SU-DHL-6 (cell line): ENCODE measurements around the gene ZNF525.
"Not testable (repeated sequence)": the region's sequence is repeated elsewhere in the genome, so short reads cannot be mapped to it uniquely, and the experiment has no call there.

Experiments used
- H2AFZ ChIP-seq: fragments of 200-600 bp; sonication (generic); 2 replicates; pipeline ENCODE4 v1.6.1; 2014; ENCODE audit warnings: low read depth, mild to moderate bottlenecking, moderate library complexity, mixed read lengths, antibody characterized with exemption, low read length; ENCODE audit not compliant: severe bottlenecking
- H3F3A ChIP-seq: fragments of 200-600 bp; shearing (Covaris generic); 2 replicates; pipeline ENCODE4 v1.6.0; 2016; ENCODE audit warnings: antibody characterized with exemption, mild to moderate bottlenecking; ENCODE audit not compliant: insufficient read depth
- H3K27ac ChIP-seq: fragments of 200-600 bp; sonication (generic); 2 replicates; pipeline ENCODE4 v1.5.1; 2016; ENCODE audit warnings: low read depth, mild to moderate bottlenecking, low read length, moderate library complexity, mixed read lengths
- H3K27me3 ChIP-seq: fragments of 200-600 bp; sonication (generic), shearing (Covaris generic); 2 replicates; pipeline ENCODE4 v1.6.0; 2014; ENCODE audit warnings: mild to moderate bottlenecking, low read length
- H3K36me3 ChIP-seq: fragments of 200-600 bp; sonication (generic); 2 replicates; pipeline ENCODE4 v1.6.1; 2014; ENCODE audit warnings: mild to moderate bottlenecking, low read length, mixed read lengths
- H3K4me2 ChIP-seq: fragments of 300-600, 200-600 bp; shearing (Covaris generic), sonication (generic); 2 replicates; pipeline ENCODE4 v1.6.0; 2014; ENCODE audit warnings: low read length, low read depth, mild to moderate bottlenecking; ENCODE audit not compliant: poor library complexity, severe bottlenecking
- H3K4me3 ChIP-seq: fragments of 200-600 bp; sonication (generic); 2 replicates; pipeline ENCODE4 v1.5.1; 2014; ENCODE audit warnings: antibody characterized with exemption, low read length, mild to moderate bottlenecking, mixed read lengths; ENCODE audit not compliant: insufficient read depth, poor library complexity, severe bottlenecking
- H3K79me2 ChIP-seq: fragments of 200-600 bp; sonication (generic); 2 replicates; pipeline ENCODE4 v1.6.1; 2014; ENCODE audit warnings: mild to moderate bottlenecking, low read length, moderate library complexity; ENCODE audit not compliant: insufficient read depth
- H3K9ac ChIP-seq: fragments of 200-600 bp; sonication (generic); 2 replicates; pipeline ENCODE4 v1.7.0; 2014; ENCODE audit warnings: mild to moderate bottlenecking, low read length
- H3K9me2 ChIP-seq: fragments of 200-600 bp; sonication (generic); replicated peaks from 2 replicates; pipeline ENCODE4 v1.6.1; 2014; ENCODE audit warnings: low read length; ENCODE audit not compliant: insufficient read depth
- H3K9me3 ChIP-seq: fragments of 200-600 bp; sonication (generic); 2 replicates; pipeline ENCODE4 v1.6.1; 2014; ENCODE audit warnings: low read length, mixed read lengths; ENCODE audit not compliant: insufficient read depth
- H4K20me1 ChIP-seq: fragments of 200-600 bp; sonication (generic); 2 replicates; pipeline ENCODE4 v1.6.1; 2014; ENCODE audit warnings: low read depth, mild to moderate bottlenecking, antibody characterized with exemption, low read length, moderate library complexity, mixed read lengths
- EZH2phosphoT487 ChIP-seq: fragments of 200-600 bp; sonication (generic), shearing (Covaris generic); conservative IDR thresholded peaks from 2 replicates; pipeline ENCODE4 v1.6.1; 2018; ENCODE audit warnings: mild to moderate bottlenecking, antibody characterized with exemption, low read length, moderate library complexity, mixed read lengths
- TF ChIP-seq, protein P1 (sequence below): fragments of 200-600 bp; sonication (generic); IDR thresholded peaks from one replicate; pipeline ENCODE4 v1.5.1; 2017; ENCODE audit warnings: antibody characterized with exemption, mild to moderate bottlenecking, low read length, moderate library complexity; ENCODE audit not compliant: insufficient read depth, poor library complexity, severe bottlenecking

Gene ZNF525

DNA sequence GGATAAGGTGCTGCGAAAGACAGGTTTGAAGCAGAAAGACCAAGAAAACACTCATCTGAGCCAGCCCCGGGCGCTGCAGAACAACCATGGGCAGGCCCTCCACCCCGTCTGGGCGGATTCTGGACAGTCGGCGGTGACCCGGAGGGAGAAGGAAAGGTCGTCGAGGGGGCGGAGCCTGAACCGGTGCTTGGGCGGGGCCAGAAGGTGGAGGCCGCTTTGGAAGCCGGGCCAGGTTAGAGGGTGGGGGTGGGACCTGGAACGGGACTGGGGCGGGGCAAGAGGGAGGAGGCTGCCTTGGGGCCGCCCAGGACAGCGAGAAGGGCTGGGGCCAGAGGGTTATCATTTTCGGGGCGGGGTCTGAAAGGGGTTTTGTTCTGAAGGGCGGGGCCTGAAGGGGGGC, 24.5 kb downstream of the ZNF525 start:
- Histone ChIP-seq H3F3A (no peaks in the 10 kb centered on the region), H3K4me2 (no peak overlapping the region), H3K9me2 (no peaks in the 10 kb centered on the region), H4K20me1 (no peaks in the 10 kb centered on the region), H3K4me3 (no peak overlapping the region), H3K36me3 (peaks cover 17% of the 10 kb centered on the region), H3K27me3 (no peaks in the 10 kb centered on the region), H3K9me3 (peaks cover 26% of the 10 kb centered on the region; the same call in 1 of the 2 replicates), H3K9ac (no peak overlapping the region), H3K79me2 (no peaks in the 10 kb centered on the region), H3K27ac (no peak overlapping the region), H2AFZ (no peak overlapping the region)
- no peak for TF ChIP-seq EZH2phosphoT487
- TF ChIP-seq, protein P1, sequence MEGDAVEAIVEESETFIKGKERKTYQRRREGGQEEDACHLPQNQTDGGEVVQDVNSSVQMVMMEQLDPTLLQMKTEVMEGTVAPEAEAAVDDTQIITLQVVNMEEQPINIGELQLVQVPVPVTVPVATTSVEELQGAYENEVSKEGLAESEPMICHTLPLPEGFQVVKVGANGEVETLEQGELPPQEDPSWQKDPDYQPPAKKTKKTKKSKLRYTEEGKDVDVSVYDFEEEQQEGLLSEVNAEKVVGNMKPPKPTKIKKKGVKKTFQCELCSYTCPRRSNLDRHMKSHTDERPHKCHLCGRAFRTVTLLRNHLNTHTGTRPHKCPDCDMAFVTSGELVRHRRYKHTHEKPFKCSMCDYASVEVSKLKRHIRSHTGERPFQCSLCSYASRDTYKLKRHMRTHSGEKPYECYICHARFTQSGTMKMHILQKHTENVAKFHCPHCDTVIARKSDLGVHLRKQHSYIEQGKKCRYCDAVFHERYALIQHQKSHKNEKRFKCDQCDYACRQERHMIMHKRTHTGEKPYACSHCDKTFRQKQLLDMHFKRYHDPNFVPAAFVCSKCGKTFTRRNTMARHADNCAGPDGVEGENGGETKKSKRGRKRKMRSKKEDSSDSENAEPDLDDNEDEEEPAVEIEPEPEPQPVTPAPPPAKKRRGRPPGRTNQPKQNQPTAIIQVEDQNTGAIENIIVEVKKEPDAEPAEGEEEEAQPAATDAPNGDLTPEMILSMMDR, result no peak

DNA sequence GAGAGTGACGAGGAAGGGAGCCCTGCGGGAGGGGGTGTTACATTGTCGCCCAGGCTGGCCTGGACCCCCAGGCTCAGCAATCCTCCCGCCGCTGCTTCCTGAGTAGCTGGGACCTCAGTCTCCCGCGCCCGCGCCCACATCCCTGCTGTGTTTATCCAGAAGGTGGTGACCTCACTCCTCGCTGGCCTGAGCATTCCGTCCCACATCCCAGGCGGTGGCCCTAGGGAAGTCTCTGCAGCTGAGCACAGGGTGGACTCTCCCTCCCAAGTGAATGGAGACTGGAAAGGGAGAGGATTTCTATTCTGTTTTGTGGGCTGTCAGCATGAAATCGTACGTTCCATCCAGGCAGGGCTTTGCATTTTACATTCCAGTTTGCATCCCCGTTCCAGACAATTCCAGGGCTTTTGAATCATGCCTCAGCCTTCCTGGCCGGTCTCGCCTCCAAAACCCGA, 29.0 kb downstream of the ZNF525 start:
- TF ChIP-seq, protein P1, result no peak
- no peak for TF ChIP-seq EZH2phosphoT487
- Histone ChIP-seq H3K36me3 (peaks cover 9% of the 10 kb centered on the region; the same call in 1 of the 2 replicates), H4K20me1 (no peaks in the 10 kb centered on the region), H3K9me3 (peaks cover 10% of the 10 kb centered on the region; the same call in 1 of the 2 replicates), H3K4me3 (no peak overlapping the region), H3F3A (no peaks in the 10 kb centered on the region), H3K27ac (no peak overlapping the region), H3K27me3 (no peaks in the 10 kb centered on the region), H3K79me2 (peaks cover 20% of the 10 kb centered on the region; the same call in 1 of the 2 replicates), H3K9ac (peak overlapping the region; percentile 83; the same call in 1 of the 2 replicates), H2AFZ (peak overlapping the region; percentile 22), H3K4me2 (peak overlapping the region; percentile 33), H3K9me2 (no peaks in the 10 kb centered on the region)

DNA sequence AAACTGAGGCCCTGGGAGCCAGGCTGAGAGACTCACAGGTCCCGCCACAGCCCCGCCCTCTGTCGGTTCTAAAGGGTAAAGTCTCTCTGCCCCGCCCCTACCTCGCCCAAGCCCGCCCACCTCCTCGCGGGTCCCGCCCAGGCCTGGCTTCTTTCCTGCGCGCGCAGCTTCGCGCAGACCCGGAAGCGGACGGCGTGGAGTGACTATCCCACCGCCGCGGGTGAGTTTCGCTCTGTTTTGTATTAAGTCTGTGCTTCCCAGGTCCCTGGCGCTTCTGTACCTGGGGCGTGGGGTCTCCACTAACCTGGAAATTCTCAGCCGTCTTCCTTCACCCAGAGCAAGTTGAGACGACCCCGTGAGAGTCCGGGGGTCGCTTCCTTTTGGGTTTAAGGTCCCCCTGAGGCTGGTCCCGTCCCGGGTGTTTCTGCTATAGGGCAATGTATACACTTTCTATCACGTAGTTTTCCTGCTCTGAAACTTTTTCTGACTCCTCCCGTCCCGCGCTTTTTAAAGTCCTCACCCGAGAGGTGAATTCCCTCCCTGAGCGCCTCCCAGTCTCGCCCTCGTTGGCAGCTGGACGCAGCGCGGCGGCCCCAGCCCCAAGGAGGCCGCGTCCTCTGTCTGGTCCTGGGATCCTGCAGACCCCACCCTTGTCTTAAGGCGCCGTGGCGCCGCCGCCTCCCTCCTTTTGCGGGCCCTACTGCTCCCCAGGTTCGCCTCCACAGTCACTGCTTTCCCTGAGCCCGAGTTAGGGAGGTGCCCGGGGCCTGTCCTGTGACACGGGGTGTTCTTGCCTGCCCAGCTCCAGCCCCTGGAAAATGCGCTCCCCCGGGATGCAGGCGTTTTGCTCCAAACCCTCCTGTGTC, 29.7 kb downstream of the ZNF525 start, which contains the start of gene ZNF765:
ZNF765 (plus strand) TSS at position 176 of the 866 bp plus-strand sequence. CDS start 2,867 bp downstream, outside the sequence.
- H3K27me3 ChIP-seq, result no peaks in the 10 kb centered on the region
- peaks cover 5% of the 10 kb centered on the region; the same call in 1 of the 2 replicates for H3K9me3 ChIP-seq
- TF ChIP-seq EZH2phosphoT487, result no peak
- TF ChIP-seq, protein P1, result peak; percentile 13
- no peak within 1 kb of the TSS; the same call in 1 of the 2 replicates for H3K27ac ChIP-seq
- H3K36me3 ChIP-seq, result peaks cover 13% of the 10 kb centered on the region; the same call in 1 of the 2 replicates
- H2AFZ ChIP-seq, result peak within 1 kb of the TSS; percentile 69
- no peaks in the 10 kb centered on the region for H4K20me1 ChIP-seq
- H3K79me2 ChIP-seq, result peaks cover 20% of the 10 kb centered on the region; the same call in 1 of the 2 replicates
- H3K4me3 ChIP-seq, result peak within 1 kb of the TSS; percentile 73
- H3K9ac ChIP-seq, result peak within 1 kb of the TSS; percentile 83
- H3F3A ChIP-seq, result no peaks in the 10 kb centered on the region
- peak within 1 kb of the TSS; percentile 90 for H3K4me2 ChIP-seq
- no peaks in the 10 kb centered on the region for H3K9me2 ChIP-seq

DNA sequence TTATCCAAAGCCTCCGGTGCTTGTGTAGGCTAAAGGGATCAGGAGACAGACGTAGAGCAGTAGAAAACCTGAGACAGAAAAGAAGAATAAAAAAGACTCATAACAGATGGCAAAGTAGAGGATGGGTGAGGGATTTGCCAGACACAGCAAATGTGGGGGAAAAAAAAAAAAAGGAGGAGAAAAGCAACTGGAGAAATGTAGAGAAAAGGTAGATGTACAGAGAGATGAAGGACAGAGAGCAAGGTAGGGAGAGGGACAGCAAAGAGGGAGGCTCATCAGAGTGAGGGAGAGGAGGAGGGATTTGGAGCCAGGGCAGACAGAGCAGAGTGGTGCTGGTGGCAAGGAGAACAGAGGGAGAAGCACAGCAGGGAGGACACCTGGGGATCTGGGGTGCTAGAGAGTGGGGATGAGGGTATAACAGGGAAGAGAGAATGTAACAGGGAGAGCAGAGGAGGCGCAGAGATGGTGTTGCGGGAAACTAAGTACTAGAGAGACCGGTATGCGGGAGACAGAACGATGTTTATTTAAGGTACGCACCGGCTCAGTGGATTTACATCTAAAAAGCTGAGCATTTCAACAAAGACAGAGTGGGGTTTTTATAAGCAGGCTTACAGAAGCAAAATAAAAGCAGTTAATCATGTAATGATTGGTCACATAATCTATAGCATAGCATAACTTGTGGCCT, 30.5 kb downstream of the ZNF525 start:
- peak overlapping the region; percentile 69 for H2AFZ ChIP-seq

More for the DNA sequence above, 30.5 kb downstream of the ZNF525 start:
- Histone ChIP-seq H3K4me2 (peak overlapping the region; percentile 90), H3K79me2 (peaks cover 20% of the 10 kb centered on the region; the same call in 1 of the 2 replicates), H3K9ac (peak overlapping the region; percentile 83), H3K4me3 (peak overlapping the region; percentile 73), H3K36me3 (peaks cover 20% of the 10 kb centered on the region)
- H3K27ac ChIP-seq, H3F3A ChIP-seq, H3K27me3 ChIP-seq, H4K20me1 ChIP-seq, H3K9me3 ChIP-seq, H3K9me2 ChIP-seq: not testable (repeated sequence)
